Activated CD4-positive, CD25-positive, alpha-beta regulatory T cell (primary cell): ENCODE measurements around the gene ZNF396.

Experiments used
- DNase-seq, 4 experiments: peaks; one replicate each; lab custom pipeline; 2025; lab: John Stamatoyannopoulos, UW

The ZNF396 gene

GRCh38 chr18:35383136-35383535 is 6.0 kb upstream of the ZNF396 start:
- DNase-seq = no peak

GRCh38 chr18:35379421-35379820 is 2.3 kb upstream of the ZNF396 start:
- DNase-seq = no peak

GRCh38 chr18:35378574-35378896 is 1.4 kb upstream of the ZNF396 start:
- no peak for DNase-seq

- DNase-seq = no peak
Measured at GRCh38 chr18:35377875-35378573, 887 bp upstream of the ZNF396 start.

GRCh38 chr18:35376393-35376741 is 770 bp downstream of the ZNF396 start:
- DNase-seq = no peak

- DNase-seq = no peak
Measured at GRCh38 chr18:35374708-35375107, 2.4 kb downstream of the ZNF396 start.

GRCh38 chr18:35371412-35372195 is 5.5 kb downstream of the ZNF396 start:
- no peak for DNase-seq

GRCh38 chr18:35369126-35369525 is 8.0 kb downstream of the ZNF396 start:
- no peak for DNase-seq

- no peak for DNase-seq
Measured at GRCh38 chr18:35368595-35368994, 8.5 kb downstream of the ZNF396 start.

GRCh38 chr18:35362531-35362930 is 14.6 kb downstream of the ZNF396 start:
- no peak for DNase-seq

- DNase-seq = no peak
Measured at GRCh38 chr18:35361570-35362321, 15.4 kb downstream of the ZNF396 start.

- DNase-seq = peak; percentile 3 to 17 (median 7)
Measured at GRCh38 chr18:35355140-35355618, 22.0 kb downstream of the ZNF396 start.

GRCh38 chr18:35352778-35353177 is 24.4 kb downstream of the ZNF396 start:
- no peak for DNase-seq

GRCh38 chr18:35352283-35352682 is 24.9 kb downstream of the ZNF396 start:
- DNase-seq = no peak

GRCh38 chr18:35348001-35348400 is 29.1 kb downstream of the ZNF396 start:
- DNase-seq = no peak

GRCh38 chr18:35345950-35346349 is 31.2 kb downstream of the ZNF396 start:
- DNase-seq = no peak

GRCh38 chr18:35345460-35345921 is 31.6 kb downstream of the ZNF396 start:
- no peak for DNase-seq

GRCh38 chr18:35344736-35345459 is 32.2 kb downstream of the ZNF396 start:
- no peak for DNase-seq

- DNase-seq = peak; percentile 81 to 88 (median 84)
Measured at GRCh38 chr18:35343936-35344735, 33.0 kb downstream of the ZNF396 start, which contains the start of gene ZNF24. Gene ZNF24 (minus strand): TSS chr18:35344420. CDS start chr18:35340650, 3,770 bp downstream.

GRCh38 chr18:35343488-35343935 is 33.6 kb downstream of the ZNF396 start:
- DNase-seq = no peak

- no peak for DNase-seq
Measured at GRCh38 chr18:35337286-35337685, 39.9 kb downstream of the ZNF396 start.
